Rectal smooth muscle tissue (tissue), 1 donor: ENCODE measurements around the gene HES3.
A peak's percentile ranks its signal among the peaks of the same experiment; 100 is the strongest.

Experiments
- H3K27ac ChIP-seq: one replicate; pipeline ENCODE4 v1.7.0; 2013; ENCODE audit warnings: low read depth, low read length, inconsistent platforms
- H3K27me3 ChIP-seq: one replicate; pipeline ENCODE4 v1.7.0; 2013; ENCODE audit warnings: low read length; ENCODE audit not compliant: control insufficient read depth, insufficient read depth
- H3K36me3 ChIP-seq: one replicate; pipeline ENCODE4 v1.7.0; 2013; ENCODE audit warnings: low read length; ENCODE audit not compliant: control insufficient read depth, insufficient read depth
- H3K4me1 ChIP-seq: one replicate; pipeline ENCODE4 v1.7.0; 2013; ENCODE audit warnings: low read length; ENCODE audit not compliant: control insufficient read depth, insufficient read depth
- H3K4me3 ChIP-seq: one replicate; pipeline ENCODE4 v1.7.0; 2013; ENCODE audit warnings: low read length
- H3K9ac ChIP-seq: one replicate; pipeline ENCODE4 v1.7.0; 2013; ENCODE audit warnings: low read length

Gene HES3

DNA sequence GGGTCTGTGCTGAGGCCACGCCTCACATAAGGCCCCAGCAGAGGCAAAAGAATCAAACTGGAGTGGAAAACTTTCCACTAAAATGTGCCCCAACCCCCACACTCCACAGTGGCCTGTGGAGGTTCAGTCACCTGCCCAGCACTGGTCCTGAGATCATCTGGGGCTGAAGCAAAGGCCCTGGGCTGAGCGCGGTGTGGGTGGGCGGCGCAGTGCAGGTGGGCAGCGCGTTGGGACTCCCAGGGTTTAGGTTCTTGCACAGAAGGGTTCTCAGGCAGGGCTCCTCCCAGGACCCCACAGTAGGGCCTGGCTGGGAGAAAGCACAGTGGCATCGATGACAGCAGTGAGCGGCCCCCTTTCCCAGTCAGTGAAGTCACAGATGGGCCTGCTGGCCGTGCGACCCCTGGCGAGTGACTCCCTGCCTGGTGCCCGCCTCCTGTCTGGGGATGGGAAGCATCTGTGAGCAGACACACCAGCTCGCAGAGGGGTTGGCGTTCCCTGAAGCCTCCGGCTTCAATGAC, 30.7 kb downstream of the HES3 start:
- H3K4me1 ChIP-seq: peaks cover 6% of the 10 kb centered on the region
- no peak overlapping the region for H3K9ac ChIP-seq
- no peak overlapping the region for H3K4me3 ChIP-seq
- no peak overlapping the region for H3K27ac ChIP-seq
- H3K36me3 ChIP-seq: no peaks in the 10 kb centered on the region
- H3K27me3 ChIP-seq: no peaks in the 10 kb centered on the region

DNA sequence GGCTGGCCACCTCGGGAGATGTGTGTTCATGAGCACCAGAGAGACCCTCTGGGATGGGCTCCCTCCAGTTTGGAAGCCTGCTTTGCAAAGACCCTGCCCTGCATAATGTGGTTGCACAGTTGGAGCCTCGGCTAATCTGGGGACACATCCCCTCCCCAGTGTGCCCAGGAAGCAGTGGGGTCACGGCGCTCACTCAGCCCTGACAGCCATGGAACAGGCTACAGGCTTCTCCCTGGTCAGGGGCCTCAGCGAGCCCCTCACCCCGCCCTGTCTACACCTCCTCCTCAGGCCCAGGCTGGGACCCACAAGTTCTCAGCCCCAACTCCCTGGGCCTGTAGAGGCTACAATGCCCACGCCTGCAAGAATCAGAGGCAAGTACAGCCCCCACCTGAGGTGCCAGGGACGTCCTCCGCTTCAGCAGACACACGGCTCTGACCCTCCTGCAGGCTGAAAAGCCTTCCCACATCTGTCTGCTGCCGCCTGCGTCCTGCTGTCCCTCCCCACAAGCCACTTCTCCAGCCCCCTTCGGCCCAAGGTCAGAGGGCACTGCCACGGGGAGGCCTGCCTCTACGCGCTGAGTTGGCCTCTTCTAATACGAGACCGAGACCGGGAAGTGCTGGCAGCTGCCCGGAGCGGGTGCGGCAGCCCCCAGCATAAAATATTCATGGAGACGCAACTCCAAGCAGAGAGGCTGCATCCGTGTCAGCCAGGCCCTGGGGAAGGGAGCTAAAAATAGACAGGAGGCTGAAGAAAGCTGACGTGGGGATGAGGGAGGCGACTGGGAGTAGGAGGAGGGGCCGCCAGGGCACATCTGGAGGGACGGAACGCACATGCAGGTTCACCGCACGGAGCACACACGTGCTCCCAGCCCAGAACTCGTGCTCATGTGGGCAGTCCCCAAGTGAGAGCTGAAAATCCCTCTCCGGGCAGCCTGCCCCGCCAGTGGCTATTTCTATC, 32.1 kb downstream of the HES3 start:
- peaks cover 6% of the 10 kb centered on the region for H3K4me1 ChIP-seq
- peak overlapping the region; percentile 64 for H3K27ac ChIP-seq

DNA sequence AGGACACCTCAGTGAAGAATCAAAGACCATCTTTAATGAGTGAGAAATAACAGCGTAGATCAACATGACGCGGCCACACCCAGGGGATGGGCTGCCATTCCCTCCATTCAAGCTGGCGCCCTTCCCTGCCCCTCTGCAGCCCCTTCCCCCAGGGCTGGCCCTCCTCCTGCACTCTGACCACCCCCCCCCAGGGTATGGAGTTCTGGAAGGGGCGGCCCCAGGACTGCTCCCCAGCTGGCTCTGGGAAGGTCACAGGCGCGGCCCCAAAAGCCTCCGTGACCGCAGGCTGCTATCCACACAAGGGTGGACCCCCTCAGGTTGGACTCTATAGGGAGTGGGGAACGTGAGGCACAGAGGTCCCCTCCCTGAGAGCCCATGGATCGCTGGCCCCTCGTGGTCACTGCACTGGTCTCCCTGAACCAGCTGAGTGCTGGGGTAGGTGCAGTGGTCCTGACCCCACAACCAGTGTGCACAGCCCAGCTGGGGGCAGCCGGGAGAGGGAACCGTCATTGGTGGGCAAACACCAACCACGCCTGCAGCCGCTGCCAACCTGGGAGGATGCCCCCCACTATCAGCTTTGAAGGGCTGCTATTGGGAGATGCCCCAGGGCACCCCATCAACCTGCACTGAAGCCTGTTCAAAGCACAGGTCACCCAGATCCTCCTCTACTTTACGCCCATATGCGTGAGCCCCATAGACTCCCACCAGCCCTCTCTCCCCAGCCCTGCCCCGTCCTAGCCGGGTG, 33.0 kb downstream of the HES3 start:
- Histone ChIP-seq H3K4me1 (peaks cover 6% of the 10 kb centered on the region), H3K36me3 (no peaks in the 10 kb centered on the region), H3K27me3 (no peaks in the 10 kb centered on the region), H3K4me3 (no peak overlapping the region), H3K27ac (no peak overlapping the region), H3K9ac (no peak overlapping the region)

More for the DNA sequence above, 32.1 kb downstream of the HES3 start:
- Histone ChIP-seq H3K9ac (no peak overlapping the region), H3K36me3 (no peaks in the 10 kb centered on the region), H3K27me3 (no peaks in the 10 kb centered on the region), H3K4me3 (no peak overlapping the region)

DNA sequence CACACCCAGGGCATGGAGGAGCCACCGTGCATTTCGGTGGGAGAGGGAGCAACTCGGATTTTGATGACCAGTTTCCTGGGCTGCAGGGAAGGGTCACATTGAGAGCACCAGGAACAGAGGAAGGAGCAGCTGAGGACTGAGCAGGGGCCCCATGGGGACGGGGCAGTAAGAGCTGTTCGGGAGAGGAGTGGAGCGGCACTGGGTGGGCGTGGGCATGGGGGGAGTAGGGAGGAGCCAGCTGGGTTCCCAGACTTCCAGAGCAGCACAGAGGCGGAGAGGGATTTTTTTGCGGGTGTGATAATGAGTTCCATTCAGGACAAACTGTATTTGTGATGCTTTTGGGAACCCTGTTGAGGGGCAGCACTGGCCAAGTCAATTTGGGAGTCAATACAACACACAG, 34.3 kb downstream of the HES3 start:
- no peak overlapping the region for H3K27ac ChIP-seq
- no peak overlapping the region for H3K9ac ChIP-seq
- H3K36me3 ChIP-seq: no peaks in the 10 kb centered on the region
- no peak overlapping the region for H3K4me3 ChIP-seq
- H3K4me1 ChIP-seq: peaks cover 6% of the 10 kb centered on the region
- no peaks in the 10 kb centered on the region for H3K27me3 ChIP-seq

DNA sequence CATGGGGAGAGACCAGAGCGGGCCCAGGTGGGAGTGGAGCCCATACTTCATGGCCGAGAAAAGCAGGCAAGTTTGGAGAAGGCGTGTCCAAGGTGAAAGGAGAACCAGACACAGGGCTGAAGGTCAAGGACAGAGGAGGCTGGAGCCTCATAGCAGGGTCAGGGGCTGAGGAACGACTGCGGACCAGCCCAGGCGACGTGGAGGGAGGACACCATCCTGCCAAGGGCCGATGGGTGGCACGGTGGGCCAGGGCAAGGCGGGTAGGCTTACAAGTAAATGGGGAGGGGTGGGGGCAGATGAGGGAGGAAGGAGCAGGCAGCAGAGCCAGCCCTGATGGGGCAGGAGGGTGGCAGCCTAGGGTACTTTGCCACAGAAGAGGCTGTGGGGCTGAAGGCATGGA, 35.1 kb downstream of the HES3 start:
- Histone ChIP-seq H3K4me1 (peaks cover 6% of the 10 kb centered on the region), H3K27ac (no peak overlapping the region), H3K27me3 (no peaks in the 10 kb centered on the region), H3K4me3 (no peak overlapping the region), H3K36me3 (no peaks in the 10 kb centered on the region), H3K9ac (no peak overlapping the region)

DNA sequence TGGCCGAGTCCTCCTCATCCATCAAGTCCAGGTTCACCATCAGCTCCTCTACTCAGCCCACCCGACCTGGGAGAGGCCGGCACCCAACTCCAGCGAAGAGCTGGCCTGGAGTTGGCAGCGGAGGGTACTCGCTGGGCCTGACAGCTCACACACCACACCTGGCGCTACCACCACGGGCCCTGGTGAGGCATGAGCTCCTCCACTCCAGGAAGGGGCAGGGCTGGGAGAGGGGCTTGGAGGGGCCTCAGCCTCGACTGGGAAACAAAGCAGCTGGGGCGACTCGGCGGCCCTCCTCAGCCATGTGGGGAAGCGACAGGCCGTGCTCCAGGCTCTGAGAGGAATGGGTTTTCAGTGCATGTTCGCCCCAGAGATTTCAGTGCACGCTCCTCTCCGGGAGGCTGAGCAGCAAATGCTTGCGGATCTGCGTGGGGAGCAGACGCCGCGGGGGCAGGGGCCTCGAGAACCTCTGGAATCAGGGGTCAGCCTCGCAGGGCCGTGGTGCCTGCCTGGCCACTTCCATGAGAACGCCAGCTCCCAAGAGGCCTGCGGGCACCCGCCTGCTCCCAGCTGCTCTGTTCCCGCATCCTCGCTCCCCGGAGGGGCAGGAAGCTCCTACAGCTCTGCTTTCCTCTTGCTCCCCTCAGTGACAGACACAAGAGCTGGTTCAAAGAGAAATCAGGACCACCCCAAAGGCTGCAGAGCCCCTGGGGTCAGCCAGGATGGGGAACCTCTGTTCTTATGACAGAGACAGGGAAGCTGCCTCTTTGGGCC, 35.8 kb downstream of the HES3 start:
- Histone ChIP-seq H3K4me1 (peaks cover 6% of the 10 kb centered on the region), H3K36me3 (no peaks in the 10 kb centered on the region), H3K4me3 (no peak overlapping the region), H3K27me3 (no peaks in the 10 kb centered on the region), H3K27ac (no peak overlapping the region), H3K9ac (no peak overlapping the region)

DNA sequence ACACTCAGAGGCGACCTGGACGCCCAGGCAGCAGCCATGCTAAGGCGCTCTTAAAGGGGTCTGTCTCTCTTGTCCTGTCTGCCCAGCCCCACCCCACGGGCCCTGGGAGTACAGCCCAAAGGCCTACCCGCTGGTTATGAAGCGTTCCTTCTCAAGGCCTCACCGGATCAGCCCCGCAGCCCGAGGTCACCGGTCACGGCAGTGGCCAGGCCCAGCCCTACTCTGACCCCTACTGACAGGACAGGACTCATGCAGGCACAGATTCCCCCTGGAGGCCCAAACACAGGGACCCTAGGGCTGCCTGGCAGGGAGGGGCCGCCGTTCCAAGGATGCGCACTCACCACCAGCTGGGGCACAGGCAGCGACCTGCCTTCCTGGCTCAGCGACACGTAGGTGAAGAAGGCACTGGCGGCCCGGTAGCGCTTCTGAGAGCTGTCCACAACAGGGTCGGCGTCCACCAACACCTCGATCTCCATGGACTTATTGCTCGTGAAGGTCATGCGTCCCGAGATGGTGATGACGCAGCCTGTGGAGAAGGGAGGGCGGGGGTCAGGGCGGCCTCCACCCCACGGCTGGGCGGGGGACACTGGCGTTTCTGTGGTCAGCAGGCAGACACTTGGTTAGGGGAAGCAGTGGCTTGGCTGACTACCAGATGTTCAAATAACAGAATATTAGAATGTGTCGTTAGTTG, 36.9 kb downstream of the HES3 start:
- Histone ChIP-seq H3K9ac (no peak overlapping the region), H3K4me1 (peaks cover 5% of the 10 kb centered on the region), H3K4me3 (no peak overlapping the region), H3K27me3 (no peaks in the 10 kb centered on the region), H3K36me3 (no peaks in the 10 kb centered on the region), H3K27ac (no peak overlapping the region)

DNA sequence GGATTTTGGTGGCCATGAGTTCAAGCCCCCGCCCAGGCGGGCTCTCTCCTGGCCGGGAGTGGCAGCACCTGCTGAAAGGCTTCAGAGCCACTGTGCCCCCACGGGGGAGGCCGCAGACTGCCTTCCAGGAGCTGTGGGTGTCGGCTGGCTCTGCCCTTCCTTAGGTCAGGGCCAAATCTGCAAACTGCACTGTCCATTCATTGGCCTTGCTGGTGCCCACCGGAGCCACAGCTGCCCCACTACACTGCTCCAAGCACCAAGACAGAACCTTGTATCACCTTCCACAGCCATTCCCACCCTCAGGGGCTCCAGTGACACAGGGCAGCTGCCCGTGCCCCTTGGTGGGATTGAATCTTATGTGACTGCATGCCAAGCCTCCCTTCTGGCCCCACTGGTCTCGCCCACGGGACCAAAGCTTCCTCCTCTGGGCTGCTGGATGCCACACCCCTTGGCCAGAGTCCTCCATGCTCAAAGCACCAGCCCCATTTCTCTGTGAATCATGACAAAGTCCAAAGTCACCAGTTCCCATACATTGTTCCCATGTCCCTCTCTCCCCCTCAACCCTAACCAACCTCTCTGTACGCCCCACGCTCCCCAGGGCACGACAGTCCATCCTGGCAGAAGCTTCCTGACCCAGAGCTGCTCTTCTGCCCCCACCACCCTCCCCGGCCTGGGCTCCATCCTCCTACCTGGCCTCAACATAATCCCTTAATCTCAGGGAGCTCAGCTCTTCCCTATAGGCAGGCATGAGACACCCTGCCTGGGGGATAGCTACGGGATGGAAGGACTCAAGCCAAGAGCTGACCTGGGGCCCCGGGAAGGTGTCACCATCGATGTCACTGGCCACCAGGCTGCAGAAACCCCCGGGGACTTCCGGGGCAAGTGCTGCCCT, 37.8 kb downstream of the HES3 start:
- H3K27ac ChIP-seq: no peak overlapping the region
- no peak overlapping the region for H3K4me3 ChIP-seq
- no peaks in the 10 kb centered on the region for H3K36me3 ChIP-seq
- H3K27me3 ChIP-seq: no peaks in the 10 kb centered on the region
- no peak overlapping the region for H3K9ac ChIP-seq
- no peaks in the 10 kb centered on the region for H3K4me1 ChIP-seq

DNA sequence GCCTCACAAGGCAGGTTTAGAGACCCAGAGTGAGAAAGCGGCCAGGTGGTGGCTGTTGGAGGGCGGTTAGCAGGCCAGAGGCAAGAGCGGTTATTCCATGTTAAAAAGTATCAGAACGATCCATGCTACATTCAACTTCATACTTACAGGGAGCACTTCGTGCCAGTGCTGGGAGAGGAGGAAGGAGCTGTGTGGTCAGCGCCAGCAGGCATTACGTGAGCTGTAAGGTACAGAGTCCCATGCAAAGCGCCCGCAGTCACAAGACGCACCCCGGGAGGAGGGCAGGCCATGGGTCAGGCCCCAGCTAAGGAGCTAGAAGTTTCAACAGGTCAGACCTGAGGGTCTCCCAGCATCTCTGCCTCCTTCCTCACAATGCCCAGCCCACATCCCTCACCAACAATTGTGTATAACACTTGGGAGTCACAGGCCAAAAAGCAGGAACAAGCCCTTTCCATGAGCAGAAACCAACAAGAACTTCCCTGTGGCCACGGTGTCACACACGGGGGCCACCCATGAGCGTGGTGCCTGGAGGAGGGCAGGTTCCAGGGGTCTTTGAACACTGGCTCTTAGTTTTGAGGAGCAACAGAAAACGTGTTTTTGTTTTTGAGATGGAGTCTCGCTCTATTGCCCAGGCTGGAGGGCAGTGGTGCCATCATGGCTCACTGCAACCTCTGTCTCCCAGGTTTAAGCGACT, 38.7 kb downstream of the HES3 start:
- no peak overlapping the region for H3K27ac ChIP-seq
- H3K4me3 ChIP-seq: no peak overlapping the region
- H3K9ac ChIP-seq: no peak overlapping the region
- H3K4me1 ChIP-seq: no peaks in the 10 kb centered on the region
- H3K27me3 ChIP-seq: no peaks in the 10 kb centered on the region
- H3K36me3 ChIP-seq: no peaks in the 10 kb centered on the region

DNA sequence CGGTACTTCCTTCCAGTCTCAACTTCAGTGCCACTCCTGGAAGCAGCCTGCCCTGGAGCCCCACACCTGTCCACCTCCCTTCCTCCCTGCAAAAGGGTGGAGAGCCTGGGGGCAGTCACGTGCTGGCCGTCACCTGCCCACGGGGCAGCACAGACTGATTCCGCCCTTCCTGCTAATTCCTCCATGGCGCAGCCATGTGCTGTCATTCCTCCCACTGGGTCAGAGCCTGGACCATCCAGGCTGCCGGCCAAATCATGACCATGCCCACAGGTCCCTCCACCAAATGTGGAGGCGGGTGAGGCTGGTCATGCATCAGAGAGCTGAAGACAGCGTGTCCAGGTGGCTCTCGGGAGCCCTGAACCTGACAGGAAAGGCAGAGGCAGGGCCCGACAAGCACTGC, 41.4 kb downstream of the HES3 start:
- Histone ChIP-seq H3K27ac (no peak overlapping the region), H3K36me3 (no peaks in the 10 kb centered on the region), H3K4me3 (no peak overlapping the region), H3K9ac (no peak overlapping the region), H3K27me3 (no peaks in the 10 kb centered on the region), H3K4me1 (no peaks in the 10 kb centered on the region)

DNA sequence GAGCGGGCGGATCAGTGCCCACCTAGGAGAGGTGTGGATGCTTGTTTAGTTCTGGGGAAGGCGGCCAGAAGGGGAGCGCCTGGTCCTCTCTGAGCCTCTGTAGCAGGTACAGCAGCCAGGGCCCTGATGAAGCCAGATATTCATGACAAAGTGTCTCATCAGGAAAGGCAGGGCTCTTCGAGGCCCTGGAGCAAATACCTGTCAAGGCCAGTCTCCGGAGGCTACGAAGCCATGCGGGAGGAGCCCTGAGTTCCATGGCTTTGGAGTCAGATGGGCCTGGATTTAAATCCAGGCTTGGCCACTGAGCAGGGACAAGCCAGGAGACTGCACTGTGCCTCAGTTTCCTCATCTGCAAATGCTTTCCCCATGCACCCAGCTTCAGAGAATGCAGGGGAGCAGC, 42.3 kb downstream of the HES3 start:
- H3K36me3 ChIP-seq: no peaks in the 10 kb centered on the region
- H3K4me1 ChIP-seq: no peaks in the 10 kb centered on the region
- H3K9ac ChIP-seq: no peak overlapping the region
- H3K27me3 ChIP-seq: no peaks in the 10 kb centered on the region
- no peak overlapping the region for H3K4me3 ChIP-seq
- no peak overlapping the region for H3K27ac ChIP-seq
